ENCODE results near the gene MAT1A. TPM values are rescaled to one million over a fixed set of nuclear protein-coding genes. Genes with fewer than 3 reads are reported as not detected.
A peak's percentile ranks its signal among the peaks of the same experiment; 100 is the strongest.

Gene MAT1A
- total and polyA plus RNA-seq, 2 of the 13 experiments (the other 11 are each of a cell fraction or from before 2014, with no cell fraction given): 57.1 to 76.9 TPM

GRCh38 chr10:80290474-80291220, 1.2 kb upstream of the MAT1A start (continued):
- TF ChIP-seq ZSCAN9 (CRISPR knock-in tag; IDR thresholded peaks at IDR 0.05; ENCODE audit: borderline replicate concordance) (no peak), KDM5A (IDR thresholded peaks at IDR 0.05; ENCODE audit: borderline replicate concordance, low read length) (no peak), LBX2 (CRISPR knock-in tag; IDR thresholded peaks at IDR 0.05; ENCODE audit: borderline replicate concordance) (no peak), GABPB1 (CRISPR knock-in tag; IDR thresholded peaks at IDR 0.05) (no peak), SRSF9 (IDR thresholded peaks at IDR 0.05; ENCODE audit: borderline replicate concordance, insufficient read depth, low read depth, low read length, poor library complexity, severe bottlenecking) (no peak), NFYB (CRISPR knock-in tag; IDR thresholded peaks at IDR 0.05) (no peak), STAT5B (CRISPR knock-in tag; IDR thresholded peaks at IDR 0.05) (no peak), ATF5 (CRISPR knock-in tag; IDR thresholded peaks at IDR 0.05; ENCODE audit: low read depth) (no peak), PRPF4 (IDR thresholded peaks at IDR 0.05; ENCODE audit: low read depth, low read length, poor library complexity, severe bottlenecking) (no peak), ZNF225 (CRISPR knock-in tag; IDR thresholded peaks at IDR 0.05) (no peak), ZNF10 (CRISPR knock-in tag; IDR thresholded peaks at IDR 0.05; ENCODE audit: borderline replicate concordance, low read depth) (no peak), TRIM24 (CRISPR knock-in tag; IDR thresholded peaks at IDR 0.05) (no peak), ZNF652 (CRISPR knock-in tag; IDR thresholded peaks at IDR 0.05; ENCODE audit: borderline replicate concordance, low read depth) (no peak), MAFK (conservative IDR thresholded peaks at IDR 0.05 in 1 of 2, IDR thresholded peaks at IDR 0.05 in 1 of 2; ENCODE audit: low read length in 2 of 2) (no peak), ZSCAN12 (CRISPR knock-in tag; IDR thresholded peaks at IDR 0.05) (no peak), ZNF775 (CRISPR knock-in tag; IDR thresholded peaks at IDR 0.05; ENCODE audit: borderline replicate concordance) (no peak), JUNB (CRISPR knock-in tag; IDR thresholded peaks at IDR 0.05; ENCODE audit: borderline replicate concordance) (no peak), ONECUT2 (CRISPR knock-in tag; IDR thresholded peaks at IDR 0.05) (no peak), CREBL2 (CRISPR knock-in tag; IDR thresholded peaks at IDR 0.05; ENCODE audit: borderline replicate concordance) (no peak), ZNF7 (CRISPR knock-in tag; IDR thresholded peaks at IDR 0.05) (peak; percentile 76), PAWR (CRISPR knock-in tag; IDR thresholded peaks at IDR 0.05; ENCODE audit: borderline replicate concordance) (no peak), ATF3 (CRISPR knock-in tag; IDR thresholded peaks at IDR 0.05) (no peak), ZBTB34 (CRISPR knock-in tag; IDR thresholded peaks at IDR 0.05) (no peak), POLR2AphosphoS2 (IDR thresholded peaks at IDR 0.05; ENCODE audit: low read depth, low read length) (no peak), EZH2 (conservative IDR thresholded peaks at IDR 0.05; ENCODE audit: low read depth, low read length) (no peak), ZNF567 (CRISPR knock-in tag; IDR thresholded peaks at IDR 0.05; ENCODE audit: borderline replicate concordance) (no peak), HNF4G (IDR thresholded peaks at IDR 0.05; ENCODE audit: borderline replicate concordance, low read depth, low read length) (peak; percentile 92; the same call in 1 of the 2 replicates), HNF4G (CRISPR knock-in tag; IDR thresholded peaks at IDR 0.05; ENCODE audit: borderline replicate concordance, low read depth) (no peak), SIX4 (CRISPR knock-in tag; IDR thresholded peaks at IDR 0.05) (peak; percentile 14; the same call in 1 of the 2 replicates)

Measured in HepG2 (cell line).